Endothelial cell of umbilical vein (primary cell): ENCODE measurements around the gene TSPAN14. TPM values are rescaled to one million over a fixed set of nuclear protein-coding genes. Genes with fewer than 3 reads are reported as not detected.

Source experiments
- BruUV-seq: library from RNA; stranded (reverse); fragments of 400-500 nt; replicated peaks from 2 replicates; lab custom pipeline; 2021; lab: Mats Ljungman, UMichigan
- CTCF ChIA-PET: fragments of 300-600, 350-600 bp; sonication (Branson Sonifier 250); formaldehyde crosslinking; loops from one replicate; lab custom pipeline; 2021; ENCODE audit warnings: antibody characterized with exemption, inconsistent platforms; lab: Charles Lee
- POLR2A ChIA-PET: fragments of 300-600, 350-600 bp; sonication (Branson Sonifier 250); formaldehyde crosslinking; loops from one replicate; lab custom pipeline; 2021; ENCODE audit warnings: antibody characterized with exemption, inconsistent platforms; lab: Charles Lee
- DNase-seq: peaks from one replicate; pipeline ENCODE4 v3.0.0-alpha.2; 2011; ENCODE audit warnings: low read depth, low spot score
- FAIRE-seq: peaks from 2 replicates; lab custom pipeline; 2011; peaks lifted over from hg19 to GRCh38; lab: Jason Lieb, UNC
- H2AFZ ChIP-seq: 2 replicates; pipeline ENCODE4 v1.6.0; 2012; ENCODE audit warnings: low read depth, low read length, control low read depth, inconsistent platforms
- H3K27ac ChIP-seq: 2 replicates; pipeline ENCODE4 v1.5.1; 2011; ENCODE audit warnings: low read depth, mild to moderate bottlenecking, control low read depth, low read length, moderate library complexity; ENCODE audit not compliant: insufficient read depth
- H3K27me3 ChIP-seq, 2 experiments: 2 replicates each; pipeline versions ENCODE4 v1.6.0 to v1.6.1; 2011; ENCODE audit warnings: low read length in 2 of 2, mixed read lengths in 1 of 2; ENCODE audit not compliant: control insufficient read depth in 2 of 2, insufficient read depth in 2 of 2
- H3K36me3 ChIP-seq, 2 experiments: 2 replicates in 1 of 2; 3 replicates in 1 of 2; pipeline ENCODE4 v1.5.1; 2011; ENCODE audit warnings: low read length in 2 of 2, mild to moderate bottlenecking in 1 of 2, moderate library complexity in 1 of 2; ENCODE audit not compliant: control insufficient read depth in 2 of 2, insufficient read depth in 2 of 2; ENCODE audit errors: extremely low read depth in 1 of 2
- H3K4me1 ChIP-seq: 3 replicates; pipeline ENCODE4 v1.5.1; 2011; ENCODE audit warnings: mild to moderate bottlenecking, low read length; ENCODE audit not compliant: control insufficient read depth, insufficient read depth; ENCODE audit errors: extremely low read depth
- H3K4me2 ChIP-seq: 2 replicates; pipeline ENCODE4 v1.6.1; 2011; ENCODE audit warnings: low read length, control low read depth, mixed read lengths; ENCODE audit not compliant: insufficient read depth
- H3K4me3 ChIP-seq, 3 experiments: fragments of 200-600 bp in 1 of 3; sonication (generic), shearing (Covaris generic) in 1 of 3; replicated peaks in 1 of 3; 2 replicates each; pipeline ENCODE4 v1.5.1; 2011 to 2016; ENCODE audit warnings: control low read depth in 3 of 3, low read length in 3 of 3, mild to moderate bottlenecking in 2 of 3, inconsistent platforms in 1 of 3, low read depth in 1 of 3, moderate library complexity in 1 of 3; ENCODE audit not compliant: insufficient read depth in 1 of 3
- H3K79me2 ChIP-seq: 2 replicates; pipeline ENCODE4 v1.6.0; 2012; ENCODE audit warnings: low read length, inconsistent platforms; ENCODE audit not compliant: control insufficient read depth, insufficient read depth
- H3K9ac ChIP-seq: replicated peaks from 2 replicates; pipeline ENCODE3; 2011; ENCODE audit warnings: low read length, control low read depth; ENCODE audit not compliant: insufficient read depth; ENCODE audit errors: extremely low read depth
- H3K9me1 ChIP-seq: replicated peaks from 3 replicates; pipeline ENCODE4 v1.6.0; 2011; ENCODE audit warnings: mild to moderate bottlenecking, low read length; ENCODE audit not compliant: control insufficient read depth, insufficient read depth; ENCODE audit errors: extremely low read depth
- H3K9me3 ChIP-seq: replicated peaks from 2 replicates; pipeline ENCODE4 v1.5.1; 2012; ENCODE audit warnings: low read length, inconsistent platforms; ENCODE audit not compliant: control insufficient read depth, insufficient read depth
- H4K20me1 ChIP-seq: replicated peaks from 2 replicates; pipeline ENCODE3; 2011; ENCODE audit warnings: mild to moderate bottlenecking, low read length; ENCODE audit not compliant: control insufficient read depth, insufficient read depth; ENCODE audit errors: extremely low read depth
- EZH2 ChIP-seq: IDR thresholded peaks from 2 replicates; pipeline ENCODE4 v1.6.1; 2012; ENCODE audit warnings: borderline replicate concordance, low read depth, mild to moderate bottlenecking, moderate library complexity, low read length, inconsistent platforms; ENCODE audit not compliant: severe bottlenecking
- FOS ChIP-seq: IDR thresholded peaks from 2 replicates; pipeline ENCODE4 v1.6.1; 2011; ENCODE audit warnings: mild to moderate bottlenecking, low read length, moderate library complexity, borderline replicate concordance; ENCODE audit not compliant: insufficient read depth
- GATA2 ChIP-seq: IDR thresholded peaks from 2 replicates; pipeline ENCODE4 v1.7.0; 2011; ENCODE audit warnings: low read depth, mild to moderate bottlenecking, moderate library complexity, mixed read lengths, low read length; ENCODE audit not compliant: insufficient read length, insufficient read depth
- JUN ChIP-seq: IDR thresholded peaks from 2 replicates; pipeline ENCODE4 v1.6.1; 2011; ENCODE audit warnings: borderline replicate concordance, low read depth; ENCODE audit not compliant: insufficient read length, insufficient read depth
- MYC ChIP-seq: IDR thresholded peaks from one replicate; pipeline ENCODE4 v1.6.1; 2011; ENCODE audit warnings: mild to moderate bottlenecking, low read depth, low read length
- POLR2A ChIP-seq: IDR thresholded peaks from 2 replicates; pipeline ENCODE4 v1.6.1; 2012; ENCODE audit warnings: low read depth, mild to moderate bottlenecking, control low read depth, low read length
- POLR2AphosphoS5 ChIP-seq: IDR thresholded peaks from 2 replicates; pipeline ENCODE4 v1.6.1; 2012; ENCODE audit warnings: low read depth, mild to moderate bottlenecking, control low read depth, low read length, moderate library complexity; ENCODE audit not compliant: insufficient read depth
- dilution Hi-C: fragments of 300-500 bp; cut with MboI; formaldehyde crosslinking; loops from one replicate; pipeline ENCODE4 v1.15.0; 2019; ENCODE audit warnings: low sequenced_read_pairs; ENCODE audit not compliant: extremely low pct_ligation_motif_present
- intact Hi-C: fragments of 100-400 bp; cut with micrococcal nuclease; formaldehyde crosslinking; loops from one replicate; pipeline ENCODE4 v1.10.0; 2022
- polyA plus RNA-seq, 4 experiments: library from polyadenylated mRNA; depleted of rRNA in 3 of 4; stranded (reverse) in 3 of 4; unstranded in 1 of 4; fragments of >200 nt; gene quantifications; 2 replicates each; pipeline versions ENCODE4 v1.2.1 to v1.2.3, GENCODE V29; 2011 to 2012; ENCODE audit warnings: missing spikeins in 1 of 4
- total RNA-seq: library from RNA; stranded (reverse); gene quantifications from 2 replicates; pipeline ENCODE4 v1.2.3, GENCODE V29; 2021
- TF ChIP-seq, protein P1 (sequence below), 2 donors: IDR thresholded peaks; 1 replicate in 1 of 2; 2 replicates in 1 of 2; pipeline ENCODE4 v1.5.1; 2011; ENCODE audit warnings: low read length in 2 of 2, mild to moderate bottlenecking in 2 of 2, moderate library complexity in 2 of 2, control low read depth in 1 of 2, inconsistent platforms in 1 of 2, low read depth in 1 of 2; ENCODE audit not compliant: insufficient read depth in 1 of 2; ENCODE audit errors: extremely low read depth in 1 of 2
- TF ChIP-seq, protein P2 (sequence below): IDR thresholded peaks from 2 replicates; pipeline ENCODE4 v1.6.1; 2011; ENCODE audit not compliant: insufficient read depth, insufficient read length

TSPAN14 gene
- total and polyA plus RNA-seq, 2 donors (not counting 3 experiments of a cell fraction or from before 2014, with no cell fraction given) = 210 to 242 TPM

DNA sequence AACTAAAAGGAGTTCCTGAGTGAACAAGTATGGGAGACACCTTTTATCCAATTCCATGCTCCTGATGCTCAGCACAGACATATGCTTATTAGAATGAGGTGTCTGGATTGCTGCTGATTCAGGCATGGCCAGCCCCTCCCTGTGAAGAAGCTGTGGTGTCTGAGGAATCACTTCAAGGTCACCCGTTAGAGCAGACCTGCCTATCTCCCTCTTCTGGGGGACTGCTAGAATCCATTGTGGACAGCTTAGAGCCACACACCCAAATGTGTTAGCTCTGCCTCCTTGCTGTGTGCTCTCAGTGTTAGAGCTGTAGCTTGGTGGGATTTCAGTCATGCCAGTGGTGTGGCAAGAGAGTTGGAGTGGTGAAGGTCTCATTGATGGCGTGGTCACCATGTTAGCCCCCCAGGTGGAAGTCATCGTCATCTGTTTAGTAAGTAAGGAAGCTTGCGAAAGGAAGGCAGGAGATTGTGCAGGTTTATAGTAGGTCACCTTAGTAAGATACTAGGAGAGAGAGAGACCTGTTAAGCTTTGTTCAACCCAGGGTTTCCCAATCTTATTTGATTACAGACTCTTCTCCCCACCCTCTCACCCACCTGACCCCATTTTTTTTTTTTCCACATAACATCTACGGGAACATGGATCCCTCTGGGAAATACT, 32.9 kb upstream of the TSPAN14 start:
- Histone ChIP-seq H3K36me3 (peaks cover 29 to 48% of the 10 kb centered on the region in 2 experiments), H3K4me3 (no peak overlapping the region), H3K9ac (no peak overlapping the region), H3K9me3 (no peaks in the 10 kb centered on the region), H3K79me2 (peaks cover 69% of the 10 kb centered on the region), H2AFZ (no peak overlapping the region), H3K9me1 (no peaks in the 10 kb centered on the region), H3K4me1 (peaks cover 8% of the 10 kb centered on the region), H3K27me3 (no peaks in the 10 kb centered on the region), H3K27ac (no peak overlapping the region), H3K4me2 (no peak overlapping the region), H4K20me1 (peaks cover 2% of the 10 kb centered on the region)
- dilution Hi-C loops (no loop called here), intact Hi-C loops (no loop called here)
- TF ChIP-seq JUN (no peak), EZH2 (no peak), FOS (no peak), GATA2 (no peak), MYC (no peak), POLR2AphosphoS5 (no peak), POLR2A (no peak)
- TF ChIP-seq, protein P1, sequence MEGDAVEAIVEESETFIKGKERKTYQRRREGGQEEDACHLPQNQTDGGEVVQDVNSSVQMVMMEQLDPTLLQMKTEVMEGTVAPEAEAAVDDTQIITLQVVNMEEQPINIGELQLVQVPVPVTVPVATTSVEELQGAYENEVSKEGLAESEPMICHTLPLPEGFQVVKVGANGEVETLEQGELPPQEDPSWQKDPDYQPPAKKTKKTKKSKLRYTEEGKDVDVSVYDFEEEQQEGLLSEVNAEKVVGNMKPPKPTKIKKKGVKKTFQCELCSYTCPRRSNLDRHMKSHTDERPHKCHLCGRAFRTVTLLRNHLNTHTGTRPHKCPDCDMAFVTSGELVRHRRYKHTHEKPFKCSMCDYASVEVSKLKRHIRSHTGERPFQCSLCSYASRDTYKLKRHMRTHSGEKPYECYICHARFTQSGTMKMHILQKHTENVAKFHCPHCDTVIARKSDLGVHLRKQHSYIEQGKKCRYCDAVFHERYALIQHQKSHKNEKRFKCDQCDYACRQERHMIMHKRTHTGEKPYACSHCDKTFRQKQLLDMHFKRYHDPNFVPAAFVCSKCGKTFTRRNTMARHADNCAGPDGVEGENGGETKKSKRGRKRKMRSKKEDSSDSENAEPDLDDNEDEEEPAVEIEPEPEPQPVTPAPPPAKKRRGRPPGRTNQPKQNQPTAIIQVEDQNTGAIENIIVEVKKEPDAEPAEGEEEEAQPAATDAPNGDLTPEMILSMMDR (IDR thresholded peaks at IDR 0.05; ENCODE audit: extremely low read depth in 1 of 2, insufficient read depth in 1 of 2, low read depth in 1 of 2, low read length in 2 of 2) = no peak
- TF ChIP-seq, protein P2, sequence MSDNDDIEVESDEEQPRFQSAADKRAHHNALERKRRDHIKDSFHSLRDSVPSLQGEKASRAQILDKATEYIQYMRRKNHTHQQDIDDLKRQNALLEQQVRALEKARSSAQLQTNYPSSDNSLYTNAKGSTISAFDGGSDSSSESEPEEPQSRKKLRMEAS = no peak
- ChIA-PET CTCF (interaction anchor here (0.8 to 1.9 kb wide), 2 partner anchors 13 to 38 kb away, joined by 4 to 5 read pairs; no protein-coding TSS in a partner anchor), POLR2A (no interaction called here)
- BruUV-seq = no TSS peak
- DNase-seq = no peak
- FAIRE-seq = no peak
